ENCODE results near the gene MAP4K4. TPM values are rescaled to one million over a fixed set of nuclear protein-coding genes. Genes with fewer than 3 reads are reported as not detected.

MAP4K4 gene
- total RNA-seq, 2 donors from 2014 or later = 60.1 to 147 TPM

DNA sequence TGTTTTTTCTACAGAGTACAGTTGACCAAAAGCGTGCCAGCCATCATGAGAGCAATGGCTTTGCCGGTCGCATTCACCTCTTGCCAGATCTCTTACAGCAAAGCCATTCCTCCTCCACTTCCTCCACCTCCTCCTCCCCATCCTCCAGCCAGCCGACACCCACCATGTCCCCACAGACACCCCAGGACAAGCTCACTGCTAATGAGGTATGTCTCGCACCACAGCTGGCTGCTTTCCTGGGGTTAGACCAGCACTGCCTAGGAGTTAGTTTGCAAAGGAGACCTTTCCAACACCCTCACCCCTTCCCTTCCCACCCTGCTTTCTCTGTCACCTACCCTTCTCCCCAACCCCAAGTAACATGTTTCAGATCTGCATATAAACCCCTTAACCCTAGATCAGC is 174.0 kb downstream of the MAP4K4 start:
- Histone ChIP-seq H3K27ac (no peak overlapping the region), H3K9me3 (no peaks in the 10 kb centered on the region), H3K27me3 (replicated peaks; ENCODE audit: insufficient read depth) (no peaks in the 10 kb centered on the region), H3K4me3 (no peak overlapping the region), H3K36me3 (peaks cover 47% of the 10 kb centered on the region), H3K4me1 (ENCODE audit: control insufficient read depth in 1 of 2, low read depth in 2 of 2) (no peaks in the 10 kb centered on the region)
- DNase-seq (ENCODE audit: low spot score) (no peak), ATAC-seq (ENCODE audit: insufficient number of reproducible peaks, low FRiP score, low read depth) (no peak)
- no peak for TF ChIP-seq CTCF (IDR thresholded peaks at IDR 0.05)

DNA sequence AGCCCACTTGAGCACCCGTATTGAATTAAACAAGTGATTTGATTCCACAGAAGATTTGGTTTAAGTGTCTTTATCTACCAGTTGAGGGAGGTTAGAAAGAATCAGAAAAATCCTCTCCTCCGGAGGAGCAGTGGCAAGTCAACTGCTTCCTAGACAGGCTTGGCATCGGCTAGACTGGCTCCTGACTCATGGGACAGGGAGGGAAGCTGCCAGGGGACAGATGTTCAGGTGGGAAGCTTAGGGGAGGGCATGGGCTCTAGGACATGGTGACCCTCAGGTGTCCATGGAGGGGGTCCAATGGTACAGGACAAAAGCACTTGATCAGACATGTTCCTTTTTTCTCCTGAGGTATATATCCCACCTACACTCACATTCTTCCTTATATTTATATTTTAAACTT is 175.0 kb downstream of the MAP4K4 start:
- ATAC-seq (ENCODE audit: insufficient number of reproducible peaks, low FRiP score, low read depth) = no peak

GRCh38 chr2:101873543-101873942 is 176.0 kb downstream of the MAP4K4 start:
- Histone ChIP-seq H3K4me3 (no peak overlapping the region), H3K9me3 (no peaks in the 10 kb centered on the region), H3K36me3 (peaks cover 35% of the 10 kb centered on the region), H3K4me1 (ENCODE audit: control insufficient read depth in 1 of 2, low read depth in 2 of 2) (no peaks in the 10 kb centered on the region), H3K27me3 (replicated peaks; ENCODE audit: insufficient read depth) (no peaks in the 10 kb centered on the region), H3K27ac (no peak overlapping the region)
- DNase-seq (ENCODE audit: low spot score) (no peak), ATAC-seq (ENCODE audit: insufficient number of reproducible peaks, low FRiP score, low read depth) (no peak)
- TF ChIP-seq CTCF (IDR thresholded peaks at IDR 0.05) = no peak

More for the DNA sequence above, 175.0 kb downstream of the MAP4K4 start:
- H3K36me3 ChIP-seq = peaks cover 44% of the 10 kb centered on the region
- H3K4me1 ChIP-seq (ENCODE audit: control insufficient read depth in 1 of 2, low read depth in 2 of 2) = no peaks in the 10 kb centered on the region
- H3K27me3 ChIP-seq (replicated peaks; ENCODE audit: insufficient read depth) = no peaks in the 10 kb centered on the region
- no peak for TF ChIP-seq CTCF (IDR thresholded peaks at IDR 0.05)
- H3K9me3 ChIP-seq = no peaks in the 10 kb centered on the region
- no peak overlapping the region for H3K27ac ChIP-seq
- no peak for DNase-seq (ENCODE audit: low spot score)
- no peak overlapping the region for H3K4me3 ChIP-seq

DNA sequence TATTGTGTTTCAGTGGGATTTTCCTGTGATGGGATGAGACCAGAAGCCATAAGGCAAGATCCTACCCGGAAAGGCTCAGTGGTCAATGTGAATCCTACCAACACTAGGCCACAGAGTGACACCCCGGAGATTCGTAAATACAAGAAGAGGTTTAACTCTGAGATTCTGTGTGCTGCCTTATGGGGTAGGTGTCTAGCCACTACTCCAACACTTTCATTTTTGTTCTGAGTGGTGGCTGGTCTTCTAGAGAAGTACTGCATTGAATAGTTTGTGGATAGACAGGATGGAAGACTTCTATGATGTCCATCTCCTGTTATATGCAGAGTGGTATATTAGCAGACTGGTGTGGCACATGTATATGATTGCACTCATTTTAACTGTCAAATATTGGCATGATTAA is 176.6 kb downstream of the MAP4K4 start:
- no peak overlapping the region for H3K4me3 ChIP-seq
- H3K4me1 ChIP-seq (ENCODE audit: control insufficient read depth in 1 of 2, low read depth in 2 of 2) = no peaks in the 10 kb centered on the region
- TF ChIP-seq CTCF (IDR thresholded peaks at IDR 0.05) = no peak
- ATAC-seq (ENCODE audit: insufficient number of reproducible peaks, low FRiP score, low read depth) (no peak), DNase-seq (ENCODE audit: low spot score) (no peak)
- H3K36me3 ChIP-seq = peaks cover 34% of the 10 kb centered on the region
- H3K9me3 ChIP-seq = no peaks in the 10 kb centered on the region
- H3K27ac ChIP-seq = no peak overlapping the region
- H3K27me3 ChIP-seq (replicated peaks; ENCODE audit: insufficient read depth) = no peaks in the 10 kb centered on the region

DNA sequence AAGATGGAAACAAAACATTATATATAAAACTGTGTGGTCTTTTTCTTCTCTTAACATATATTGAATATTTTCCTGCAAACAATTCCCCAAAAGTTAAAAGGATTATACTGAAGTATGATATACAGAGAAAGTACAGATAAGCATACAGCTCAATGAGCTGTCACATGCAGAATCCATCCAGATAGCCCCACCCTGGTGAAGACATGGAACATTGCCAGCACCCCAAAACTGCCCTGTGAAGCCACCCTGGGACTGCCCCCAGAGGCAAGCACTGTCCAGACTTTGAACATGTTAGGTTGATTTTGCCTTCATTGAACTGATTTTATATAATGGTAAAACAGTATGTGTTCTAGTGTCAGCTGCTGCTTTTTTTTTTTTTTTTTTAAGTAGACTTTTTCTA is 182.0 kb downstream of the MAP4K4 start:
- H3K27ac ChIP-seq = no peak overlapping the region
- DNase-seq (ENCODE audit: low spot score) = no peak
- H3K9me3 ChIP-seq = no peaks in the 10 kb centered on the region
- peaks cover 9 to 18% of the 10 kb centered on the region in 2 donors for H3K4me1 ChIP-seq (ENCODE audit: control insufficient read depth in 1 of 2, low read depth in 2 of 2)
- no peak overlapping the region for H3K4me3 ChIP-seq
- H3K36me3 ChIP-seq = peaks cover 20% of the 10 kb centered on the region
- H3K27me3 ChIP-seq (replicated peaks; ENCODE audit: insufficient read depth) = no peaks in the 10 kb centered on the region
- no peak for TF ChIP-seq CTCF (IDR thresholded peaks at IDR 0.05)
- no peak for ATAC-seq (ENCODE audit: insufficient number of reproducible peaks, low FRiP score, low read depth)
